Ascending aorta (tissue), 2 donors: ENCODE measurements around the gene IL4I1. TPM values are rescaled to one million over a fixed set of nuclear protein-coding genes. Genes with fewer than 3 reads are reported as not detected.

Source experiments
- DNase-seq, 2 donors: peaks; one replicate each; pipeline ENCODE4 v3.0.0-alpha.2; 2019; ENCODE audit warnings: low spot score in 2 of 2
- H3K27ac ChIP-seq, 2 donors: fragments of 200-600 bp; sonication (generic); one replicate each; pipeline ENCODE4 v1.5.1; 2016 to 2017; ENCODE audit warnings: mild to moderate bottlenecking in 1 of 2
- H3K27me3 ChIP-seq: fragments of 200-600 bp; sonication (generic); one replicate; pipeline ENCODE4 v1.5.1; 2017
- H3K36me3 ChIP-seq, 2 donors: fragments of 200-600 bp; sonication (generic); one replicate each; pipeline ENCODE4 v1.5.1; 2016
- H3K4me1 ChIP-seq, 2 donors: fragments of 200-600 bp; sonication (generic); one replicate each; pipeline ENCODE4 v1.5.1; 2016 to 2017; ENCODE audit warnings: mild to moderate bottlenecking in 1 of 2
- H3K4me3 ChIP-seq, 2 donors: fragments of 200-600 bp; sonication (generic); one replicate each; pipeline ENCODE4 v1.5.1; 2016 to 2017; ENCODE audit warnings: mild to moderate bottlenecking in 1 of 2
- H3K9me3 ChIP-seq, 2 donors: fragments of 200-600 bp; sonication (generic); one replicate each; pipeline ENCODE4 v1.5.1; 2016
- CTCF ChIP-seq, 3 experiments: fragments of 200-600 bp in 2 of 3; fragments of 450-650 bp in 1 of 3; sonication (generic) in 2 of 3; IDR thresholded peaks; one replicate each; pipeline ENCODE4 v1.5.1; 2016 to 2019; ENCODE audit warnings: antibody characterized with exemption in 3 of 3, mild to moderate bottlenecking in 1 of 3, moderate library complexity in 1 of 3
- intact Hi-C: fragments of 100-400 bp; cut with DNase I; formaldehyde crosslinking; loops from one replicate; pipeline ENCODE4 v1.15.1; 2023
- total RNA-seq: library from RNA; depleted of rRNA; stranded (reverse); fragments of >200 nt; gene quantifications from one replicate; pipeline ENCODE4 v1.1.0, GENCODE V29; 2016

IL4I1 gene
- total RNA-seq, 1 donor from 2014 or later, result 0.96 TPM

GRCh38 chr19:49861541-49862378 is 34.9 kb downstream of the IL4I1 start:
- no peak for TF ChIP-seq CTCF (IDR thresholded peaks at IDR 0.05)
- no peak for DNase-seq
- Histone ChIP-seq H3K27ac (no peak overlapping the region), H3K9me3 (no peaks in the 10 kb centered on the region), H3K4me3 (no peak overlapping the region), H3K27me3 (no peaks in the 10 kb centered on the region), H3K36me3 (peaks cover 67 to 70% of the 10 kb centered on the region in 2 donors), H3K4me1 (peaks cover 14 to 17% of the 10 kb centered on the region in 2 donors)
- intact Hi-C loops, result no loop called here

GRCh38 chr19:49861107-49861506 is 35.6 kb downstream of the IL4I1 start:
- DNase-seq, result no peak
- TF ChIP-seq CTCF (IDR thresholded peaks at IDR 0.05), result no peak
- H3K27ac ChIP-seq, result peak overlapping the region in 1 of 2 donors; percentile 10
- peaks cover 9 to 10% of the 10 kb centered on the region in 2 donors for H3K4me1 ChIP-seq
- H3K9me3 ChIP-seq, result no peaks in the 10 kb centered on the region
- intact Hi-C loops, result no loop called here
- peaks cover 72 to 77% of the 10 kb centered on the region in 2 donors for H3K36me3 ChIP-seq
- no peak overlapping the region for H3K4me3 ChIP-seq
- H3K27me3 ChIP-seq, result no peaks in the 10 kb centered on the region

- Histone ChIP-seq H3K27me3 (no peaks in the 10 kb centered on the region), H3K27ac (peak overlapping the region in 1 of 2 donors; percentile 10), H3K4me1 (peaks cover 3 to 4% of the 10 kb centered on the region in 2 donors), H3K36me3 (peaks cover 72 to 82% of the 10 kb centered on the region in 2 donors), H3K9me3 (no peaks in the 10 kb centered on the region), H3K4me3 (no peak overlapping the region)
- no peak for DNase-seq
- no peak for TF ChIP-seq CTCF (IDR thresholded peaks at IDR 0.05)
- intact Hi-C loops, result no loop called here
Observed at GRCh38 chr19:49860336-49861102, 36.2 kb downstream of the IL4I1 start.

GRCh38 chr19:49859682-49860335 is 36.9 kb downstream of the IL4I1 start:
- Histone ChIP-seq H3K9me3 (no peaks in the 10 kb centered on the region), H3K36me3 (peaks cover 74 to 89% of the 10 kb centered on the region in 2 donors), H3K4me1 (no peaks in the 10 kb centered on the region), H3K27ac (peak overlapping the region in 1 of 2 donors; percentile 52), H3K4me3 (no peak overlapping the region), H3K27me3 (no peaks in the 10 kb centered on the region)
- no peak for DNase-seq
- TF ChIP-seq CTCF (IDR thresholded peaks at IDR 0.05), result no peak
- intact Hi-C loops, result loop anchor here (10.0 kb wide), 1 partner anchor 1225 kb away; the partner anchor contains the start of gene DBP
